Spleen (tissue), 11 donors: ENCODE data around the gene NRDC. TPM values are rescaled to one million over a fixed set of nuclear protein-coding genes. Genes with fewer than 3 reads are reported as not detected.

Experiments used
- DNase-seq: peaks from one replicate; pipeline ENCODE4 v3.0.0-alpha.2; 2020
- H3K27ac ChIP-seq, 8 donors: fragments of 200-600 bp; sonication (generic) in 7 of 8; 1 replicate in 4 of 8; 2 replicates in 4 of 8; pipeline versions ENCODE4 v1.5.0 to v1.8.0; 2016 to 2021; ENCODE audit warnings: inconsistent platforms in 4 of 8, mild to moderate bottlenecking in 4 of 8, moderate library complexity in 1 of 8
- H3K27me3 ChIP-seq, 7 donors: fragments of 200-600 bp; sonication (generic) in 6 of 7; replicated peaks in 1 of 7; 1 replicate in 4 of 7; 2 replicates in 3 of 7; pipeline versions ENCODE4 v1.5.0 to v1.8.0; 2016 to 2021; ENCODE audit warnings: inconsistent platforms in 3 of 7, mild to moderate bottlenecking in 1 of 7
- H3K36me3 ChIP-seq, 6 donors: fragments of 200-600 bp; sonication (generic) in 5 of 6; 1 replicate in 4 of 6; 2 replicates in 2 of 6; pipeline versions ENCODE4 v1.5.0 to v1.8.0; 2016 to 2021; ENCODE audit warnings: inconsistent platforms in 2 of 6
- H3K4me1 ChIP-seq, 6 donors: fragments of 200-600 bp; sonication (generic) in 5 of 6; 1 replicate in 3 of 6; 2 replicates in 3 of 6; pipeline versions ENCODE4 v1.5.0 to v1.8.0; 2016 to 2021; ENCODE audit warnings: inconsistent platforms in 3 of 6
- H3K4me3 ChIP-seq, 8 donors: fragments of 200-600 bp; sonication (generic) in 7 of 8; 1 replicate in 4 of 8; 2 replicates in 4 of 8; pipeline versions ENCODE4 v1.5.0 to v1.8.0; 2016 to 2021; ENCODE audit warnings: inconsistent platforms in 4 of 8, mild to moderate bottlenecking in 4 of 8, moderate library complexity in 2 of 8
- H3K9me3 ChIP-seq, 8 donors: fragments of 200-600 bp; sonication (generic) in 7 of 8; 1 replicate in 4 of 8; 2 replicates in 4 of 8; pipeline versions ENCODE4 v1.5.0 to v1.8.0; 2016 to 2021; ENCODE audit warnings: inconsistent platforms in 4 of 8
- CTCF ChIP-seq, 11 experiments: fragments of 200-600 bp in 7 of 11; fragments of 450-650 bp in 4 of 11; sonication (generic) in 4 of 11; IDR thresholded peaks in 8 of 11; conservative IDR thresholded peaks in 3 of 11; 1 replicate in 7 of 11; 2 replicates in 4 of 11; pipeline versions ENCODE4 v1.4.0 to v1.8.0; 2016 to 2021; ENCODE audit warnings: antibody characterized with exemption in 11 of 11, inconsistent platforms in 4 of 11, mild to moderate bottlenecking in 1 of 11
- POLR2A ChIP-seq, 3 donors: fragments of 450-650 bp; IDR thresholded peaks; one replicate each; pipeline ENCODE4 v1.5.1; 2017; ENCODE audit warnings: antibody characterized with exemption in 3 of 3, mild to moderate bottlenecking in 1 of 3
- POLR2AphosphoS5 ChIP-seq, 3 donors: sonication (generic); formaldehyde crosslinking; IDR thresholded peaks; one replicate each; pipeline ENCODE4 v1.5.1; 2017; ENCODE audit warnings: antibody characterized with exemption in 3 of 3
- WGBS, 5 donors: extraction: QIAGEN DNeasy Blood & Tissue Kit in 3 of 5; methylation state at CpG; one replicate each; pipeline versions ENCODE4 v1.1.5 to v1.1.7; 2013 to 2018; 5-methylcytosine and 5-hydroxymethylcytosine counted together
- intact Hi-C: fragments of 100-400 bp; cut with DNase I; formaldehyde crosslinking; loops from one replicate; pipeline ENCODE4 v1.15.0; 2023; ENCODE audit warnings: low total_unique reads
- polyA plus RNA-seq, 3 donors: library from polyadenylated mRNA; stranded (reverse); fragments of 200-250 nt; gene quantifications; one replicate each; pipeline ENCODE4 v1.2.1, GENCODE V29; 2013
- total RNA-seq, 7 donors: library from RNA; depleted of rRNA in 3 of 7; stranded (reverse); fragments of >200 nt in 3 of 7; fragmentation: NEBNext Ultra II Directional in 4 of 7; extraction: Animal tissue kit (Norgen Biotek cat#: 25700) in 4 of 7; gene quantifications; one replicate each; pipeline versions ENCODE4 v1.1.0 to v1.2.1, GENCODE V29; 2016 to 2021
- donor health status: healthy with polysubstance abuse.
- donor health status: DM: no; HTN: no; CAD: no; lungs with moderate emphysema.
- donor health status: DM: no; HTN: no; CAD: no.
- donor health status: Bipolar disorder and iron deficiency.
- donor health status: healthy.
- donor health status: DM: no; HTN: no; CAD: no.
- donor health status: DM: yes; HTN: yes; CAD: no.

Gene NRDC
- total and polyA plus RNA-seq, 10 donors = 61.3 to 189 (median 120) TPM

DNA sequence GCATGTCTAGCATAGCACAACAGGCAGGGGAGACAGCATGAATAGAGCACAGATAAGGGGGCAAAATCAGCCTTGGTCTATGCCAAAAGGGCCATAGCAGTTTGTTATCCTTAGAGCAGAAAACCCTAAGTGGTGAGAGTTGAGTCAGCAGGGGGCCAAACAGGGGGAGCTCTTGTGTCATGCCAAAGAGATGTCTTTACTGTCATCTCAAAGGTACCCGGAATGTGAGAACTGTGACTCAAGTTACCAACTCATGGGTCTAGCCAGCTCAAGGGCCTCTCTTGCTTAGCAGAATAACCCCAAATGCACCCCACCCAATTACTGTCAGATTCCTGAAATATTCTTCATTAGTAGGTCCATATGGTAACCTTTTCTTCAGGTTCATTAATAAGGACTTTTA, 45.9 kb upstream of the NRDC start:
- peaks cover 0 to 20% (median 0%) of the 10 kb centered on the region in 7 donors for H3K27me3 ChIP-seq
- H3K36me3 ChIP-seq = no peaks in the 10 kb centered on the region
- no peak overlapping the region for H3K27ac ChIP-seq
- intact Hi-C loops = no loop called here
- 50 to 92% (median 77%) methylated on average over 1 of the region's 1 CpG for WGBS, 5 donors
- no peak overlapping the region for H3K4me3 ChIP-seq
- H3K9me3 ChIP-seq = no peaks in the 10 kb centered on the region
- H3K4me1 ChIP-seq = no peaks in the 10 kb centered on the region
- DNase-seq = no peak
- TF ChIP-seq CTCF (IDR thresholded peaks at IDR 0.05 in 8 of 11, conservative IDR thresholded peaks at IDR 0.05 in 3 of 11) (no peak), POLR2A (IDR thresholded peaks at IDR 0.05) (no peak), POLR2AphosphoS5 (IDR thresholded peaks at IDR 0.05) (no peak)

GRCh38 chr1:51922040-51922439, 43.5 kb upstream of the NRDC start:
- intact Hi-C loops = no loop called here
- Histone ChIP-seq H3K27ac (no peak overlapping the region), H3K36me3 (no peaks in the 10 kb centered on the region), H3K27me3 (peaks cover 0 to 24% (median 0%) of the 10 kb centered on the region in 7 donors), H3K9me3 (no peaks in the 10 kb centered on the region), H3K4me3 (no peak overlapping the region), H3K4me1 (no peaks in the 10 kb centered on the region)
- TF ChIP-seq POLR2AphosphoS5 (IDR thresholded peaks at IDR 0.05) = no peak
- TF ChIP-seq CTCF (IDR thresholded peaks at IDR 0.05 in 8 of 11, conservative IDR thresholded peaks at IDR 0.05 in 3 of 11) = no peak
- no peak for TF ChIP-seq POLR2A (IDR thresholded peaks at IDR 0.05)
- WGBS, 5 donors = 63 to 88% (median 79%) methylated on average over 3 of the region's 3 CpGs
- DNase-seq = no peak

DNA sequence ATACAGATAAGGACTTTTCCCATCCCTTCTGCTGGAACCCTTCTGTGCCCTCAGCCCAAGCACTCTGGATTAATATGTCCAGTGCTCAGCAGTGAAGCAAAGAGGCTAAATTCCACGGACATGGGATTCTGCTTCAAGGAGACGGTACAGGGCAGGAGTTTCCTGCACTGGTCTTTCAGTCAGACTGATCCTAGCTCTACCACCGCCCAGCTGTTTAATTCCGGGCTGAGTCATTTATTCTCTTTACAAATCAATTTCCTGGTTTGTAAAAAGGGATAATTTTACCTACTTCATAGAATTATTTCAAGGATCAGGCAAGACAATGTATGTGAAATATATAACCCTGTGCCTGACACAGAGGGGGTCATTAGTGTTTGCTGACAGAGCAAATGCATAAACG, 41.6 kb upstream of the NRDC start:
- WGBS, 5 donors = 70 to 81% (median 74%) methylated on average over 5 of the region's 5 CpGs
- intact Hi-C loops = no loop called here

DNA sequence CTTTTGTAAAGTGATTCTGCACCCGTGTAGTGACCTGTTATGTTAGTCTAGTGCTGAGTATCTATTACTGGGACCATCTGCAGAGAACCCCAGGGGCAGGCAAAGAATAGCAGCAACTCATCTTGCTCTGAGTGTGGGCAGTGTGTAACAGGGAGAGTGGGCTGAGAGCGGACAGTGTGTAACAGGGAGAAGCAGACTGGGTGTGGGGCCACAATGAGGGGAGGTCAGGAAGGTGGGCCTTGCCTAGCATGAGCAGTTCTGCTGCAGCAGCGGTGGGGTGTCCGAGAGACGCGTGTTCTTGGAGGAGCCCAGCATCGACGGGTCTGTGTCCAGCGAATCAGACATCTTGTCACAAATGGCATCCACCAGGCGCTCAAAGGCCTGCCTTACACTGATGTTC, 41.2 kb upstream of the NRDC start:
- H3K27me3 ChIP-seq = peaks cover 0 to 31% (median 0%) of the 10 kb centered on the region in 7 donors
- 87 to 95% (median 91%) methylated on average over 10 of the region's 10 CpGs for WGBS, 5 donors
- no peak overlapping the region for H3K4me3 ChIP-seq
- H3K4me1 ChIP-seq = no peaks in the 10 kb centered on the region
- no peaks in the 10 kb centered on the region for H3K36me3 ChIP-seq
- H3K27ac ChIP-seq = no peak overlapping the region
- TF ChIP-seq POLR2AphosphoS5 (IDR thresholded peaks at IDR 0.05) (no peak), CTCF (IDR thresholded peaks at IDR 0.05 in 8 of 11, conservative IDR thresholded peaks at IDR 0.05 in 3 of 11) (no peak), POLR2A (IDR thresholded peaks at IDR 0.05) (no peak)
- no peak for DNase-seq
- no peaks in the 10 kb centered on the region for H3K9me3 ChIP-seq
- intact Hi-C loops = no loop called here

More for the DNA sequence above, 41.6 kb upstream of the NRDC start:
- Histone ChIP-seq H3K36me3 (no peaks in the 10 kb centered on the region), H3K27ac (no peak overlapping the region), H3K4me3 (no peak overlapping the region), H3K9me3 (no peaks in the 10 kb centered on the region), H3K27me3 (peaks cover 0 to 31% (median 0%) of the 10 kb centered on the region in 7 donors), H3K4me1 (no peaks in the 10 kb centered on the region)
- no peak for TF ChIP-seq CTCF (IDR thresholded peaks at IDR 0.05 in 8 of 11, conservative IDR thresholded peaks at IDR 0.05 in 3 of 11)
- no peak for TF ChIP-seq POLR2A (IDR thresholded peaks at IDR 0.05)
- TF ChIP-seq POLR2AphosphoS5 (IDR thresholded peaks at IDR 0.05) = no peak
- no peak for DNase-seq
